ENCODE data around the gene JARID2.

DNA sequence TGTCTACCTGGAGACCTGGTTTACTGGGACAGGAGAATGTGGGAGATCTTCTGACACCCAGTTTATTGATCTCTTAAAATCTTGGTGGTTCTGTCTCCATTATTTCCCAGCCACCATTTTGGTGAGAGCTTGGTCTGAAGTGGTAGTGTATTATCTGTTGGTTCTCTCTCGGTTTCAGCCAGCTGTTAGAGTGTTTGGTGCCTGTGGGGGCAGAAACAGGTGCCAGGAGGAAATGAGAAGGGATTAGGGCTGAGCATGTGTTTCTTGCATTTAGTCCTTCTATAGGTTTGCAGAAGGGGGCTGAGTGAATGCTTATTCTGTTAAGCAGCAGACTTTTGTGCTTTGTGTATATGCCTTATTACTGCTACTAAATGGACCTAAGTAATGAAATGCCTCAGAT is 9.6 kb downstream of the JARID2 start:
- TF ChIP-seq POLR2A (IDR thresholded peaks at IDR 0.05; ENCODE audit: low read depth, low read length) (no peak), TAF1 (IDR thresholded peaks at IDR 0.05; ENCODE audit: low read depth, low read length) (no peak), POU2F2 (IDR thresholded peaks at IDR 0.05; ENCODE audit: low read depth, low read length) (no peak)
